H7 (cell line): ENCODE measurements around the gene SEC16A. TPM values are rescaled to one million over a fixed set of nuclear protein-coding genes. Genes with fewer than 3 reads are reported as not detected.

Experiments
- DNase-seq: peaks from one replicate; pipeline ENCODE4 v3.0.0; 2012
- H3K27me3 ChIP-seq: 2 replicates; pipeline ENCODE4 v1.6.0; 2011; ENCODE audit warnings: mild to moderate bottlenecking, low read length; ENCODE audit not compliant: control insufficient read depth, insufficient read depth
- H3K36me3 ChIP-seq: replicated peaks from 2 replicates; pipeline ENCODE4 v1.5.1; 2011; ENCODE audit warnings: low read length; ENCODE audit not compliant: control insufficient read depth, insufficient read depth
- H3K4me3 ChIP-seq: 2 replicates; pipeline ENCODE4 v1.5.1; 2011; ENCODE audit warnings: low read depth, mild to moderate bottlenecking, control low read depth, low read length, moderate library complexity; ENCODE audit not compliant: insufficient read depth
- total RNA-seq: library from RNA; depleted of rRNA; stranded (reverse); fragments of >200 nt; shearing (Covaris generic); gene quantifications from 2 replicates; pipeline ENCODE4 v1.2.3, GENCODE V29; 2014

The SEC16A gene
- total RNA-seq, 1 experiment from 2014 or later, result 17.7 TPM

DNA sequence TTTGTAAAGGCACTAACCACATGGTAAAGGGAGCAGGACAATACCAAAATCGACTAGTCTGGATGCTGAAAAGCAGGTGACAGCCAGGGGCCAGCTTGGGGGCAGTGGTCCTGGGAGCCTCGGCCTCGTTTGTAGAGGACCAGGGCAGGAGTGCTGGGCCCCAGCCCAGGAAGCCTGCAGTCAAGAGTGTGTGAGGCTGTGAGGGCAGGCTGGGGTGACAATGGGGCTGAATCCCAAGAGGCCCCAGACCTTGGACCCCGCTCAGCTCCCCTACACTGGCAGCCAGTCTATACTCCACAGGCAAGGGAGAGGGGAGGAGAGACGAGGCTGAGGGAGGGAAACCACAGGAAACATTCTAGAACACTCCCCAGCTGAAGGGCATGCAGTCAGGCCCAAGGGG, 40.6 kb downstream of the SEC16A start:
- peaks cover 3% of the 10 kb centered on the region; the same call in 1 of the 2 replicates for H3K27me3 ChIP-seq
- DNase-seq, result no peak
- peaks cover 41% of the 10 kb centered on the region for H3K36me3 ChIP-seq
- H3K4me3 ChIP-seq, result no peak overlapping the region

- Histone ChIP-seq H3K36me3 (peaks cover 36% of the 10 kb centered on the region), H3K4me3 (no peak overlapping the region), H3K27me3 (peaks cover 3% of the 10 kb centered on the region; the same call in 1 of the 2 replicates)
- no peak for DNase-seq
These were observed 41.1 kb downstream of the SEC16A start for GRCh38 chr9:136441681-136442245.

GRCh38 chr9:136441191-136441680, 41.6 kb downstream of the SEC16A start:
- H3K27me3 ChIP-seq, result peaks cover 3% of the 10 kb centered on the region; the same call in 1 of the 2 replicates
- H3K4me3 ChIP-seq, result no peak overlapping the region
- no peak for DNase-seq
- peaks cover 33% of the 10 kb centered on the region for H3K36me3 ChIP-seq

GRCh38 chr9:136439481-136440408, 43.1 kb downstream of the SEC16A start, which contains the start of gene INPP5E:
INPP5E (minus strand) TSS chr9:136439845; CDS start chr9:136439419, 426 bp downstream.
- H3K36me3 ChIP-seq, result peaks cover 24% of the 10 kb centered on the region
- peak within 1 kb of the TSS; percentile 71 for H3K4me3 ChIP-seq
- peak; percentile 100 for DNase-seq
- peaks cover 3% of the 10 kb centered on the region; the same call in 1 of the 2 replicates for H3K27me3 ChIP-seq

GRCh38 chr9:136438548-136439480, 44.0 kb downstream of the SEC16A start:
- H3K27me3 ChIP-seq, result peaks cover 3% of the 10 kb centered on the region; the same call in 1 of the 2 replicates
- peaks cover 18% of the 10 kb centered on the region for H3K36me3 ChIP-seq
- H3K4me3 ChIP-seq, result peak overlapping the region; percentile 71
- peak; percentile 89 for DNase-seq

- Histone ChIP-seq H3K27me3 (peaks cover 3% of the 10 kb centered on the region; the same call in 1 of the 2 replicates), H3K4me3 (peak overlapping the region; percentile 71), H3K36me3 (peaks cover 15% of the 10 kb centered on the region)
- no peak for DNase-seq
These were observed 44.8 kb downstream of the SEC16A start for GRCh38 chr9:136437839-136438547.

- Histone ChIP-seq H3K4me3 (0 out of 2 replicates have a peak overlapping the region, but pooled peaks have one; percentile 71), H3K36me3 (peaks cover 13% of the 10 kb centered on the region), H3K27me3 (peaks cover 3% of the 10 kb centered on the region; the same call in 1 of the 2 replicates)
- no peak for DNase-seq
These were observed 45.4 kb downstream of the SEC16A start for GRCh38 chr9:136437430-136437829.

GRCh38 chr9:136436055-136436634, 46.7 kb downstream of the SEC16A start:
- H3K4me3 ChIP-seq, result no peak overlapping the region
- H3K27me3 ChIP-seq, result peaks cover 3% of the 10 kb centered on the region; the same call in 1 of the 2 replicates
- no peak for DNase-seq
- peaks cover 4% of the 10 kb centered on the region for H3K36me3 ChIP-seq

DNA sequence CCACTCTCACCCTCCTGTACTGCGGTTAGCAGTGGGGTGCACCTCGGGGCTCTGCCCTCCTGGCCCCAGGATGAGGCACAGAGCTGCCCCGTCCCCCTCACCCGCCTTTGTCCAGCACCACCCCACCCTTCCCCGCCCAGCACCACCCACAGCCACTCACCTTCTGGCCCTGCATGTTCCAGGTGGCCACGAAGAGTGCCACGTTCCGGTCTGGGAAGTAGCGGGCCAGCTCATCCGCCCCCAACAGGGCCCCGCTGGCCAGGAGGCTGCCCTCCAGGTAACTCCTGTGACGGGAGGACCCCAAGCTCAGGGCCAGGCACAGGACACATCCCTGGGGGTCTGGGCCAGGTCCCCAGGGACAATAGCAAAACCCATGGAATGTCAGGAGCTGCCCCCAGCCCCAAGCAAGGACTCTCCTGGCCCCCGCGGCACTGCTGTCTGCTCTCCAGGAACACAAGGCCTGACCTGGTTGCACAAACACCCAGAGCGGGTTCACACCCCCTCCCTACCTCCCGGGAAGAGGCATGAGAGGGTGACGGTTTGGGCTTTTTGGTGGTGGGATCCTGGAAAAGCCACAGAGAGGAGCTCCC, 48.2 kb downstream of the SEC16A start:
- no peak overlapping the region for H3K4me3 ChIP-seq

GRCh38 chr9:136433849-136434579, 48.8 kb downstream of the SEC16A start:
- Histone ChIP-seq H3K27me3 (peaks cover 3% of the 10 kb centered on the region; the same call in 1 of the 2 replicates), H3K4me3 (no peak overlapping the region), H3K36me3 (peaks cover 2% of the 10 kb centered on the region)
- DNase-seq, result no peak

More for the DNA sequence above, 48.2 kb downstream of the SEC16A start:
- DNase-seq, result no peak
- Histone ChIP-seq H3K27me3 (peaks cover 3% of the 10 kb centered on the region; the same call in 1 of the 2 replicates), H3K36me3 (no peaks in the 10 kb centered on the region; the same call in none of the 2 replicates)

GRCh38 chr9:136433043-136433715, 49.7 kb downstream of the SEC16A start:
- Histone ChIP-seq H3K27me3 (no peaks in the 10 kb centered on the region), H3K36me3 (peaks cover 2% of the 10 kb centered on the region), H3K4me3 (no peak overlapping the region)
- no peak for DNase-seq

- DNase-seq, result no peak
- Histone ChIP-seq H3K36me3 (peaks cover 2% of the 10 kb centered on the region), H3K4me3 (no peak overlapping the region), H3K27me3 (no peaks in the 10 kb centered on the region)
These were observed 50.2 kb downstream of the SEC16A start for GRCh38 chr9:136432591-136432990.
